DMS 273 (cell line): ENCODE results near the gene CSNK1G1.
"Not testable (repeated sequence)": the region's sequence is repeated elsewhere in the genome, so short reads cannot be mapped to it uniquely, and the experiment has no call there.

Experiments used
- DNase-seq: peaks from one replicate; lab custom pipeline; 2025; ENCODE audit not compliant: unreplicated experiment; lab: John Stamatoyannopoulos, UW

CSNK1G1 gene

DNA sequence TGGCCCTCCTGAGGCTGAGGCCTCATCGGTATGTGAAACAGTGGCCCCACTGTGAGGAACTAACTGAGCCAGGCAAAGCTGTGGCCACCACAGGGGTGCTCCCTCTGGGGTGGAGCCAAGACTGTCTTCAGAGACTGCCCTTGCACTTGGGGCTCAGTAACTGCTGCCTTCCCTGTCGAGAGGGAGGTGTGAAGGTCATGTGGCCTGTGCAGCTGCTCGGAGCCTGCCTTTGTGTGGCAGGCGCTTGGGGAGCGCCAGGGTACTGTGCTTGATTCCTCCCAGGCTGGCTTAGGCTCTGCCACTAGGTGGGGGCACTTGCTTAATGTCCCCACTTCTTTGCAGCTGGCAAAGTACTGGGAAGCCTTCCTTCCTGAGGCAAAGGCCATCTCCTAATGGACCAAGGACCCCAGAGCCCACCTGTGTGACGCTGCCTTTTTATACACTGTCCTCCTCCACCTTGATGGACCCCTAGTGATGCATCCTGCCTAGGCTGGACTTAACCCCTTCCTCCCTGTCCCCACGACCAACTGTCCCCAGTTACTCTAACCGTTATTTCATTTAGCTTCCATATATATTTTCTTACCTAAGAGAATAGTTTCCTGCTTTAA is 218.6 kb downstream of the CSNK1G1 start:
- DNase-seq: peak; percentile 9

DNA sequence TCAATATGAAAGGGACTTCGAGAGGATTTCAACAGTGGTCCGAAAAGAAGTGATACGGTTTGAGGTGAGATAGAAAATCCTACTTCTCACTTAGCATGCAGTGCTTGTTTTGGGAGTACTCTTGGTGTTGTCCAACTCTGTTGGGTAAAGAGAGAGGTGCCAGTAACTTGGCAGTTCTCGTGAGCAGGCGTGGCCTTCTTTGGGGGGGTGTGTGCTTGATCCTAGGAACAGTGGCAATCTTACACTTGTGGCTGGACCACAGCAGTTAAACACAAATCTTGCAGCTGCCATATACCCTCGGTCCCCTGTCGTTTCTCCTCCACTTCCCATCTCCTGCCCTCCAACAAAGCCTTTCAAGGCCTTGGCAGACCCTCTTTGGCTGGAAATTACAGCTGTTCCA is 219.6 kb downstream of the CSNK1G1 start:
- DNase-seq: no peak

DNA sequence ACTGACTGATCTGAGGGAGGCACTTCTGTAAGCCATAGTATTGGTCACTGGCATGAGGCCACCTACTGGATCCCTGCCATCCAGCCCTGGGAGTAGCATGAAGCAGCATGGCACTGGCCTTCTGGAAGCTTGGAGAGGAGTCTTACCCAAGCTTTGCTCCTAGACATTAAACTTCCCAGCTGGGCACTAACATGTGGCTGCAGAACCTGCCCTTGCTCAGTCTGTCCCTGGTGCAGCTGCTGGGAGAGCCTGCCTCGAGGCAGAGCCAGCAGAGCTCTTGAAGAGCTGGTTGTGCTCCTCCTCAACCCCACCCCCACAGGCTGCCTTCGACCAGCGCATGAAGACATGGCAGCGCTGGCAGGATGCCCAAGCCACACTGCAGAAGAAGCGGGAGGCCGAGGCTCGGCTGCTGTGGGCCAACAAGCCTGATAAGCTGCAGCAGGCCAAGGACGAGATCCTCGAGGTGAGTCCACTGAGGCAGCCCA is 221.6 kb downstream of the CSNK1G1 start:
- DNase-seq: no peak

DNA sequence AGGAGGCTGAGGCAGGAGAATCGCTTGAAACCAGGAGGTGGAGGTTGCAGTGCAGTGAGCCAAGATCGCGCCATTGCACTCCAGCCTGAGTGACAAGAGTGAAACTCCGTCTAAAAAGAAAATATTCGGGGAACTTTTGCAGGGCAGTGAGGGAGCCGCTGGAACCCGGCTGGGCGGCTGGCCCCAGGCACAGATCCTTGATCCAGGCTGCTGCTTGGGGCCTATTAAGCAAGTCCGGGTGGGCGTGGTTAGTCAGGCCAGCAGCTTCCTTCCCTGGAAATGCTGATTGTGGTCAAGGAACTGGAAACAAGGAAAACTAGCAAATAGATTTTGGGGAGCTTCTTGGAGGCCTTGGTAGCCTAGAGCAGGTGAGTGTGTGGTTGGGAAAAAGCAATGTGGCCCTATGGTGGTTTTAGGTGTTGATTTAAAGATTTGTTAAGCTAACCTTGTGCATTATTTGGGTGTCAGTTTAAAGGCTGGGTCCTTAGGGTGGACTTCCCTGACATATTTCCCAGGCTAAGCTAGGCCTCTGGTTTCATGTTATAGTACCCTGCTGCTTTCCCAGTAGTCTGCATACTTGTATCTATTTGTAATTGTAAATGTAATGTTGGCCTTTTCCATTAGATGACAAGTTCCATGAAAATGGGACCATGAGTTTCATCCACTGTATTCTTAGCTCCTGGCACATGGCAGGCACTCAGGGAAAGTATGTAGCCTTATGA is 222.2 kb downstream of the CSNK1G1 start:
- DNase-seq: no peak

DNA sequence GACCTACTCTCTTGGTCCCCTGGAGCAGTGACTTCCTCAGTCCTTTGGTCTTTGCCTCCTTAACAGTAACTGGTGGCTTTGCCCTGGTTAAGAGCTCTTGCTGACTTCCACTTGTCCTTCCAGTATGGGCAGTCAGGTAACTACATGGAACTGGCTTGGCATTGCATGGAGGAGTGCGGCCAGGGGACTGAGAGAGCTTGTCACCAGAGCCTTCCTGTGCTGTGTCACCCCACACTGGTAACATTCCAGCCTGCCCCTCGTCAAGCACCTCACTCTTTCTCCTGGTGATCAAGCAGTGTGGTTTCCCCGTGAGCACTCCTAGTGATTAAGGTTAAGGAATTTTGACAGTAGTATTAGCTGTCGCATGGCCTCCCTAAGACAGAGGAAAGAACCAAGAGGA is 223.8 kb downstream of the CSNK1G1 start:
- no peak for DNase-seq

DNA sequence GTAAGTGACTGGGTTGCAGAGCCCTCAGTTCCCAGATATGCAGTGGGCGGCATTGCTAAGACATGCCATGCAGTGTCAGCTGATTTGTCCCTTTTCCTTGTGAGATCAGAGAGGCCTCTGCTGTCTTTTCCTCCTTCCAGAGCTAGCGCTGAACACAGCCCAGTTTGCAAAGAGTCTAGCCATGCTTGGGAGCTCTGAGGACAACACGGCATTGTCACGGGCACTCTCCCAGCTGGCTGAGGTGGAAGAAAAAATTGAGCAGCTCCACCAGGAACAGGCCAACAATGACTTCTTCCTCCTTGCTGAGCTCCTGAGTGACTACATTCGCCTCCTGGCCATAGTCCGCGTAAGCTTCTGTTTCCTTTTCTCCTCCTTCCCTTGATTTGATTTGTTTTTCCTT is 224.4 kb downstream of the CSNK1G1 start:
- no peak for DNase-seq

DNA sequence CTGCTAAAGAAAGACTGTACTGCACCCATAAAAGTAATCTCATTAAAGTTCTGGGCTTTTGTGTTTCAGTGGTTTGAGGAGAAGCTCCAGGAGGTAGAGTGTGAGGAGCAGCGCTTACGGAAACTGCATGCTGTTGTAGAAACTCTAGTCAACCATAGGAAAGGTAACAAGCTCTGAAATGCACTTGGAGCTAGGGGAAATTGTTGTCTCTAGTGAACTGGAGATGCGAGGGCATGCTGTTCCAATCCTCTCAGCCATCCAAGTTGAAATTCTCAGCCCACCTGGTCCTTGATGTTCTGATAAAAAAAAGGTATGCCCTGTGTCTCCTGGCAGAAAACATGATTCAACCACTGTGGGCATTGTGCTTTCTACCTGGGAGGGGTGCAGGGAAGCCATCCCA is 225.8 kb downstream of the CSNK1G1 start:
- no peak for DNase-seq

DNA sequence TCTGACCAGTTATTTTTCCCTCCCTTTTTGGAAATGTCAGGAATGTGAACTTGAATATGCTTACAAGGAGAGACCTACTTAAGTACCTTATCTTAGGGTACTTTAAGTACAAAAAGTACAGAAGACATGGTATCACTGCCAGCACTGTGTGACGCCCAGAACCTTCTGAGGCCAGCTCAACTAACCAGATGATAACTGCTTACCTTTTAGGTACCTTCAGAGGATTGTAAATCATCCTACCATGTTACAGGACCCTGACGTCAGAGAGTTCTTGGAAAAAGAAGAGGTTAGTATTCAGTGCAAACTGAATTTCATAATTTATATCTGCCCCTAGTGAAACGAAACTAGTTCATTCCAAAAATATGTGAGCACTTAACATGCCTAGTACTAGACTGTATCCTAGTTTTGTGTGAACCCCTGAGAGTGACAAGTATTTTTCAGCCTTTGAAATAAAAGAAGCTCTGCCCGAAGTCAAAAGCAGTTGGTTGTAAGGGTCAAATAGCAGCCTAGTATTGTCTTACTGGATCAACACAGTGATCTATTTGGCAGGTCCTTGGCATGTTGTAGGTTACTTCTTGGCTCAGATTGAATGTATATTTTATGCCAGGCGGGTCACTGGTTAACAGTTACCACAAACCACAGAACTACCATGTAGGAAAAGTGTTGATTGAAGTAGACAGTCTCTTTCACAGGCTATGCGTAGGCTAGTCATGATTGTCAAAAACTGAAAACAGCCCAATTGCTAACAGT is 228.3 kb downstream of the CSNK1G1 start:
- DNase-seq: no peak

DNA sequence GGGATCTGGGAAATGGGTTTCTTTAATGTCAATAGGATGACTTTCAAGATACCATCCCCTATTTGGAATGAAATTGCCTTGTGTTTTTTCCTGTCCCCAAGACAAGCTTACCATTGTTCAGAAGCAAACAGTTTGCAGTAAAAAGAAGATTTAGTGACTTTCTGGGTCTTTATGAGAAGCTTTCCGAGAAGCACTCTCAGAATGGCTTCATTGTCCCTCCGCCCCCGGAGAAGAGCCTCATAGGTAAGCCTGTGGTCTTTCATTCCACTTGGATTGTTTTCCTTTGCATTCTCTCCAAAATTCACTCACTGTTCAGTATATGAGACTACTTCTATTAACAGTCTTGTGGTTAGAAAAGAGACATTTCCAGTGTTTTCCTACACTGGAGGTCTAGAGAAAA is 230.0 kb downstream of the CSNK1G1 start:
- no peak for DNase-seq

DNA sequence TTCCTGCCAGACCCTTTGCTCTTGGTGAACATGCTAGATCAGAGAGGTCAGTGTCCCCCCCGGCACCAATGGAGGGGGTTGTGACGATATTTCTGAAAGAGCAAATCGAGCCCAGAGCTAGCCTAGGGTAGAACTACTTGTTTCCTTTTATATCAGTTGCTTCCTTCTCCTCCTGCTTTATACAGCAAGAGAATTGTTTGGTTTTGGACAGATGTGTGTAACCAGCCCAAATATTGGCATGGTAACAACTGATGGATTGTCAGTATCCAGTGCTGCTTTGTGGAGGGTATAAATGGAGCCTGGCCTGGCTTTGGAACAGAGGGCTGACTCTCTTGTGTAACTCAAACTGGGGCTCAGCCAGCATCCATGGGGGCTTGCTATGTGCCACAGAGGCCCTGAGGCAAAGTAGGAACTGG is 233.0 kb downstream of the CSNK1G1 start:
- no peak for DNase-seq

DNA sequence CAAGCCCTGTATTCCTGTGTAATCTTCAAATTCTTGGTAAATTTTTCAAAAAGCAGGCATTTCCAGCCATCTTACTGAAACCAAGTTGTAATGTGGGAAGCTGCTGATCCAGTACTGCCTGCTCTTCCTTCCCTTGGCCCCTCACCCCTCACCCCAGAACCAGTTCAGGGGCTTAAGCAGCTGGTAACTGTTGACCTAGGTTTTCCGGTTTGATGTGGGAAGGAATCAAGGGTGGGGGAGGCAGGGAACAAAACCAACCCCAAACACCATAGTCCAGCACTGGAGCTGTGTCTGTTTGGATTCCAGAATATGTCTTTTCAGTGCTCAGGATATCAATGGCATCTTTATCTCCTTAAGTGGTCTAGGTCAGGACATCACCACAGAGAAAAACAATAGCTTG is 233.5 kb downstream of the CSNK1G1 start:
- DNase-seq: no peak

DNA sequence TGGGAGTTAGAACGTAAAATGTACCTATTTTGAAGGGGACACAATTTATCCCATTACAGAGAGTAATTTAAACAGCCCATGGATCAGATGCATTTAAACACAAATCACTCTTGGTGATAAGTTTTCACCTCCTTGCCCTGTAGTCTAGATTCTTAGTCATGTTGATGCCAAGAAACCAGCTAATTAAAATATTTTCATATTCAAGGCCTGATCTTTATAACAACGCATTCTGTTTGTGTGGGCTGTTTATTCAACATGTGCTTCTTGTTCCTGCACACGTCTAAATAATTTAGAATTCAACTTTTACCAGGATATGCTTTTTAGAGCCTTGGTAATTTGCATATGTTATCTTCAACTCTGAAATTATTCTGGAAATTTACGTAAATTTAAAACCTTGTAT is 234.4 kb downstream of the CSNK1G1 start:
- DNase-seq: no peak

DNA sequence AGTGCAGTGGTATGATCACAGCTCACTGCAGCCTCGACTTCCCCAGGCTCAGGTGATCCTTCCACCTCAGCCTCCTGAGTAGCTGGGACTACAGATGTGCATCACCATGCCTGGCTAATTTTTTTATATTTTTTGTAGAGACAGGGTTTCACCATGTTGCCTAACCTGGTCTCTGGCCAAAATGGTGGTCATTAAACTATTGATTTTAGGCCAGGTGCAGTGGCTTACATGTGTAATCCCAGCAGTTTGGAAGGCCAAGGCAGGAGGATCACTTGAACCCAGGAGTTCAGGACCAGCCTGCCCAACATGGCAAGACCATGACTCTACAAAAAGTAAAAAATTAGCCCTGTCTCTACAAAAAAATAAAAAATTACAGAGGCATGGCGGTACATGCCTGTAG is 235.7 kb downstream of the CSNK1G1 start:
- DNase-seq: not testable (repeated sequence)

DNA sequence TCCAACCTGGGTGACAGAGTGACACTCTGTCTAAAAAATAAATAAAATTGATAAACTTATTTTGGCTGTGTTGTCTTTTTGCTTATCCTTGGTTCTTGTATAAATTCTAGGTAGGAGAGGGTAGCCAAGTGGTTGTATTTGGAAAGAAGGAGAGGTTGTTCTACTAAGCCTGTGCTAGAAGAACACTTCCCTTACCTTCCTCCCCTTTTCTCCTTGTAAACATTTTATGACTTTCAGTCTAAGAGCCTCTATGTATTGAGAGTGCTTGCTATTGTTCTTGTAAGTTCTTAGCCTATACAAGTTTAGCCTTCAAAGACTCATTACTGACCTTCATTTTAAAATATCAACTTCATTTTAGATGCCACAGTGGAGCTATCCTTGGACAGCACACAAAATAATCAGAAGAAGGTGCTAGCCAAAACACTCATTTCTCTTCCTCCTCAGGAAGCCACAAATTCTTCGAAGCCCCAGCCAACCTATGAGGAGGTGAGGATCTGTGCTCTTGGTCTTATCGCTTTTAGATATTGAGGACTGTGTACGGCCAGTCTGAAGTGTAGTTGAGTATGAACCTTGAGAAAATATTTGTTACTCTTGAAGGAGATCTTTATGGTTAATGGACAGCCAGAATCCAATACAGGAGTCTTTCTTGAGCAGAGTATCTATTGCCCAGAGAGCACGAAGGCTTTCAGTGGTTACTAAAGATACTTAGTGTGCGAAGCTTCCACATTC is 238.1 kb downstream of the CSNK1G1 start:
- no peak for DNase-seq
